ENCODE results near the gene PSMD12. TPM values are rescaled to one million over a fixed set of nuclear protein-coding genes. Genes with fewer than 3 reads are reported as not detected.
A peak's percentile ranks its signal among the peaks of the same experiment; 100 is the strongest.

The PSMD12 gene
- total RNA-seq, 2 donors from 2014 or later, result 20.0 to 31.1 TPM

DNA sequence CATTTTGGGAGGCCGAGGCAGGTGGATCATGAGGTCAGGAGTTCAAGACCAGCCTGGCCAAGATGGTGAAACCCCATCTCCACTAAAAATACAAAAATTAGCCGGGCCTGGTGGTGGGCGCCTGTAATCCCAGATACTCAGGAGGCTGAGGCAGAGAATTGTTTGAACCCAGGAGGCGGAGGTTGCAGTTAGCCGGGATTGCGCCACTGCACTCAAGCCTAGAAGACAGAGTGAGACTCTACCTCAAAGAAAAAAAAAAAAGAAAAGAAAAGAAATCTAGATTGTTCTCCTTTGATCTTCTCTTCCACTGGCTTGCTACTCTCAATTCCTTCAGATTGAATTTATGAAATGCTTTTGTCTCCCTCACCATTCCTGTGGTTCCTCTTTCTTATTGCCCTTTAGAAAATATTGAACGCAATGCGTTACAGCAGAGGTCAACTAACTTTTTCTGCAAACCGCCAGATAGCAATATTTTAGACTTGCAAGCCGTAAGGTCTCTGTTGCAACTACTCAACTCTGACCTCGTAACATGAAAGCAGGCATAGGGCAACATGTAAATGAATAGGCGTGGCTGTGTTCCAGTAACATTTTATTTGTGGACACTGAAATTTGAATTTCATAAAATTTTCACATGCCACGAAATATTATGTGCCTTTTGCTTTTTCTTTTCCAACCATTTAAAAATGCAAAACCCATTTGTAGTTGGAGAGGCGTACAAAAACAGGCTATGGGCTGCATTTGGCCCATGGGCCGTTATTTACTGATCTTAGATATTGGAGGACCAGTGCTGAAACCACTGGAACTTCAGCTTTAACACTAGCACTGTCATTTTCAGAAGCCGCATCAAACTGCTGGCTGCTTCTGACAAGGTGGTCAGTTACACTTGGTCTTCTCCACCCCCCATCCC, 35.5 kb upstream of the PSMD12 start:
- DNase-seq (ENCODE audit: low spot score), result no peak
- Histone ChIP-seq H3K9me3 (no peaks in the 10 kb centered on the region), H3K27ac (no peak overlapping the region), H3K27me3 (no peaks in the 10 kb centered on the region), H3K4me3 (no peak overlapping the region), H3K36me3 (no peaks in the 10 kb centered on the region), H3K4me1 (peaks cover 0 to 17% of the 10 kb centered on the region in 2 donors)
- TF ChIP-seq, protein P1, sequence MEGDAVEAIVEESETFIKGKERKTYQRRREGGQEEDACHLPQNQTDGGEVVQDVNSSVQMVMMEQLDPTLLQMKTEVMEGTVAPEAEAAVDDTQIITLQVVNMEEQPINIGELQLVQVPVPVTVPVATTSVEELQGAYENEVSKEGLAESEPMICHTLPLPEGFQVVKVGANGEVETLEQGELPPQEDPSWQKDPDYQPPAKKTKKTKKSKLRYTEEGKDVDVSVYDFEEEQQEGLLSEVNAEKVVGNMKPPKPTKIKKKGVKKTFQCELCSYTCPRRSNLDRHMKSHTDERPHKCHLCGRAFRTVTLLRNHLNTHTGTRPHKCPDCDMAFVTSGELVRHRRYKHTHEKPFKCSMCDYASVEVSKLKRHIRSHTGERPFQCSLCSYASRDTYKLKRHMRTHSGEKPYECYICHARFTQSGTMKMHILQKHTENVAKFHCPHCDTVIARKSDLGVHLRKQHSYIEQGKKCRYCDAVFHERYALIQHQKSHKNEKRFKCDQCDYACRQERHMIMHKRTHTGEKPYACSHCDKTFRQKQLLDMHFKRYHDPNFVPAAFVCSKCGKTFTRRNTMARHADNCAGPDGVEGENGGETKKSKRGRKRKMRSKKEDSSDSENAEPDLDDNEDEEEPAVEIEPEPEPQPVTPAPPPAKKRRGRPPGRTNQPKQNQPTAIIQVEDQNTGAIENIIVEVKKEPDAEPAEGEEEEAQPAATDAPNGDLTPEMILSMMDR (IDR thresholded peaks at IDR 0.05), result no peak

DNA sequence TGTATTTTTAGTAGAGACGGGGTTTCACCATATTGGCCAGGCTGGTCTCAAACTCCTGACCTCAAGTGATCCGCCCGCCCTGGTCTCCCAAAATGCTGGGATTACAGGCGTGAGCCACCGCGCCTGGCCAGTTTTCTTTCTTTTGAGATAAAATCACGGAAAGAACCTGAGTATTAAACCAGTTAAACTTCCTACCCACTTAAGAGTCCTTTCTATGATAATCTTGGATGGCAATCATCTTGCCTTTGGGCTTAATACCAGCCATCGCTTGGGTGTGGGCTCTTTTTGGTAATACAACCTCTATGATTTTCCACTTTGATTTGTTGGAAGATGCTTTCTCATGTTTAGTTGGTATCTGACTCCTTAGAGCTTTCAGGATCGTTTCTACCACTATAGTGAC, 34.7 kb upstream of the PSMD12 start:
- Histone ChIP-seq H3K9me3 (no peaks in the 10 kb centered on the region), H3K27ac (peak overlapping the region; percentile 39 to 73), H3K4me1 (peaks cover 0 to 17% of the 10 kb centered on the region in 2 donors), H3K4me3 (no peak overlapping the region), H3K27me3 (no peaks in the 10 kb centered on the region), H3K36me3 (no peaks in the 10 kb centered on the region)
- TF ChIP-seq, protein P1 (IDR thresholded peaks at IDR 0.05), result no peak
- DNase-seq (ENCODE audit: low spot score), result no peak

DNA sequence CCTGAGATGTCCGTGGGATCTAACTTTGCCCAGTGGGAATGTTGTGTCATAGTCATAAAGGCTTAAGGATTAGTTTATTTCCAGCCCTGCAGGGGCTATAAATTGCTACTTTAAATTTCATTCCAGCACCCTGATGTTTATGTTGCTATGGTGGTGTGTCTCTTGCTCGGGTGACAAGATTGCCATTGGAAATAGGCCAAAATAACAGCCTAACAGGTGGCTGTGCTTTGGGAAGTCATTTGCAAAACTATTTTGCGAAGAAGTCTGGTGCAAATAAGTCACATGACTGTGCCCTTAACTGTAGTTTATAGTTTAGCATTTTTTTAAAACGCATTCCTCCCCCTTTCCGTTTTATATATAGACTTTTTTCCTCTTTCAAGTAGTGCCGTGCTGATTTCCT, 33.8 kb upstream of the PSMD12 start:
- Histone ChIP-seq H3K9me3 (no peaks in the 10 kb centered on the region), H3K27me3 (no peaks in the 10 kb centered on the region), H3K36me3 (no peaks in the 10 kb centered on the region), H3K4me3 (no peak overlapping the region), H3K27ac (peak overlapping the region; percentile 39 to 73), H3K4me1 (peaks cover 0 to 17% of the 10 kb centered on the region in 2 donors)
- TF ChIP-seq, protein P1 (IDR thresholded peaks at IDR 0.05), result no peak
- no peak for DNase-seq (ENCODE audit: low spot score)

DNA sequence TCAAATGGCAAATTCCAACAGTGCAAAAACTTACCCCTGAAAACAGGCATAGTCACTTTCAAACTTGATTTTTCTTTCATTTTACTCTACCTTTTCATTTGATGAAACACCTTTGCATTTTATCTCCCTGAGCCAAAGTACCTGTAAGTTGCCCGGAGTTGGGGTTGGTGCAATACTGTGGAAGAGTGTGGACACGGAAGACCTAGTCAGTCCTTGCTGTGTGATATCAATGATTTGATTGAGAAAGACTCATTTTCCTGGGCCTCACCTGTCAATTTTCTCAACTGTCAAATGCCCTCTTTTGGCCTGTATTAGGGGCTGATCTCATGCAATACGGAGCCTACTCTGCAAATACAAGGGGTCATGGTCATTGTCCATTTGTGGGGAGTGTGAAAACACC, 33.3 kb upstream of the PSMD12 start:
- Histone ChIP-seq H3K4me3 (no peak overlapping the region), H3K9me3 (no peaks in the 10 kb centered on the region), H3K27me3 (no peaks in the 10 kb centered on the region), H3K36me3 (no peaks in the 10 kb centered on the region), H3K27ac (peak overlapping the region in 1 of 2 donors; percentile 39), H3K4me1 (peaks cover 0 to 17% of the 10 kb centered on the region in 2 donors)
- TF ChIP-seq, protein P1 (IDR thresholded peaks at IDR 0.05), result no peak
- DNase-seq (ENCODE audit: low spot score), result no peak

DNA sequence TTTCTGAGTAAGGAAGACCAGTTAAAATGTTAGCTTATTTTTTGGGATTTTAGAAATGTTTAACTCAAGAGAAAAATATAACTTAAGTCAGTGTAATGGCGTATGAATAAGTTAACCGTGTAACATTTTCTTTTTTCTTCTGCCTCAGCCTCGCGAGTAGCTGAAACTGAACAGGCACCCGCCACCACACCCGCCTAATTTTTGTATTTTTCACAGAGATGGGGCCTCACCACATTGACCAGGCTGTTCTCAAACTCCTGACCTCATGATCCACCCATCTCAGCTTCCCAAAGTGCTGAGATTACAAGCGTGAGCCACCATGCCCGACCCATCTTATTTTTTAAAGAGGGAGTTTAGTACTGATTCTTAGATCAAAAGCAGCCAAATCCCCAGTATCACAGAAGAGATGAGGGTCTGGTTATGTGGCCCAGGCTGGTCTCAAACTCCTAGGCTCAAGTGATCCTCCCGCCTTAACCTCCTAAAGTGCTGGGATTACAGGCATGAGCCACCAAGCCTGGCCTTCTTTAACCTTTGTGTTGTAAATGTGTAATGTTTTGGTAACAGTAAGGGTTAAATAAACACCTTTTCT, 27.5 kb upstream of the PSMD12 start:
- no peak for DNase-seq (ENCODE audit: low spot score)
- Histone ChIP-seq H3K4me1 (peaks cover 0 to 23% of the 10 kb centered on the region in 2 donors), H3K4me3 (no peak overlapping the region), H3K36me3 (no peaks in the 10 kb centered on the region), H3K27ac (no peak overlapping the region), H3K9me3 (no peaks in the 10 kb centered on the region), H3K27me3 (no peaks in the 10 kb centered on the region)
- TF ChIP-seq, protein P1 (IDR thresholded peaks at IDR 0.05), result no peak
